GM20000 (cell line): ENCODE data around the gene PAPSS2.

Experiments used
- DNase-seq: peaks from one replicate; pipeline ENCODE4 v3.0.0; 2012; ENCODE audit warnings: low spot score
- CTCF ChIP-seq: IDR thresholded peaks from 2 replicates; pipeline ENCODE4 v1.5.1; 2012; ENCODE audit warnings: mild to moderate bottlenecking, control low read depth; ENCODE audit errors: extremely low read depth, missing control alignments

PAPSS2 gene

GRCh38 chr10:87685832-87686574 lies 26.3 kb downstream of the PAPSS2 start:
- no peak for DNase-seq

GRCh38 chr10:87691506-87692070 lies 31.9 kb downstream of the PAPSS2 start:
- DNase-seq: no peak
- no peak for TF ChIP-seq CTCF

More at GRCh38 chr10:87685832-87686574, 26.3 kb downstream of the PAPSS2 start:
- no peak for TF ChIP-seq CTCF

- no peak for TF ChIP-seq CTCF
- no peak for DNase-seq
Observed at GRCh38 chr10:87692956-87693484, 33.3 kb downstream of the PAPSS2 start.

- DNase-seq: no peak
- no peak for TF ChIP-seq CTCF
Observed at GRCh38 chr10:87694011-87694794, 34.5 kb downstream of the PAPSS2 start.

GRCh38 chr10:87695074-87695473 lies 35.4 kb downstream of the PAPSS2 start:
- TF ChIP-seq CTCF: no peak
- no peak for DNase-seq

- no peak for DNase-seq
- no peak for TF ChIP-seq CTCF
Observed at GRCh38 chr10:87696922-87697745, 37.5 kb downstream of the PAPSS2 start.
